Measurements from ENCODE around the gene PIAS2.
"Not testable (repeated sequence)": the region's sequence is repeated elsewhere in the genome, so short reads cannot be mapped to it uniquely, and the experiment has no call there.

PIAS2 gene, protein sequence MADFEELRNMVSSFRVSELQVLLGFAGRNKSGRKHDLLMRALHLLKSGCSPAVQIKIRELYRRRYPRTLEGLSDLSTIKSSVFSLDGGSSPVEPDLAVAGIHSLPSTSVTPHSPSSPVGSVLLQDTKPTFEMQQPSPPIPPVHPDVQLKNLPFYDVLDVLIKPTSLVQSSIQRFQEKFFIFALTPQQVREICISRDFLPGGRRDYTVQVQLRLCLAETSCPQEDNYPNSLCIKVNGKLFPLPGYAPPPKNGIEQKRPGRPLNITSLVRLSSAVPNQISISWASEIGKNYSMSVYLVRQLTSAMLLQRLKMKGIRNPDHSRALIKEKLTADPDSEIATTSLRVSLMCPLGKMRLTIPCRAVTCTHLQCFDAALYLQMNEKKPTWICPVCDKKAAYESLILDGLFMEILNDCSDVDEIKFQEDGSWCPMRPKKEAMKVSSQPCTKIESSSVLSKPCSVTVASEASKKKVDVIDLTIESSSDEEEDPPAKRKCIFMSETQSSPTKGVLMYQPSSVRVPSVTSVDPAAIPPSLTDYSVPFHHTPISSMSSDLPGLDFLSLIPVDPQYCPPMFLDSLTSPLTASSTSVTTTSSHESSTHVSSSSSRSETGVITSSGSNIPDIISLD

DNA sequence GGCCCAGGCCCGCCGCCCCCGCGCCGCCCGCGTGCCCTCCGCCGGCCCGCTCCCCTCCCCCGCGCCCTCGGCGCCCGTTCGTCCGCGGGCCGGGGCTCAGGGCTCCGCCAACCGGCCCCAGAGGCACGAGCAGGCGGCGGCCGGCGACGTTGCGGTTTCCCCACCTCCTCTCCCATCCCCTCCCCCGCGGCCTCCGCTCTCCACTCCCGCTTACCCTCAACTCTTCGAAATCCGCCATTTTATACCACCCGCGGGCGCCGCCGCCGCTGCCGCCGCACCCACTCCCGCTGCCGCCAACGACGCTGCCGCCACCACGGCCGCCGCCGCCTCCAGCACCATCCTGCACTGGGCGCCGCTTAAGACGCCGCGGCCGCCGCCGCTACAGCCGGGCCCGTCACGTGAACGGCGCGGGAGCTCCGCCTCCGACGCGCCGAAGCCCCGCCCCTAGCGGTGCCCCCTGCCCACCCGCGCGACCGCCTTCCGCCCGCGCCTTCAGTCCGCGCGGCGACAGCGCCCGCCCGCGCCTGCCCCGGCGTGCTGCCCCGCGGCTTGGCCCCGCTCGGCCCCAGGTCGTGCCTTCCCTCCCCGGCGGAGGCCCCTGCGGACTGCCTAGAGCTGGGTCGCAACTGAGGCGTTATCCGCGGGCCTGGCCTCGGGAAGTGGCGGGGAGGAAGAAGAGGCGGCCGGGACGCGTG, at the start of gene PIAS2, which contains the start of gene KATNAL2:
Gene PIAS2 (minus strand): TSS at position 400 of the 695 bp plus-strand sequence. CDS start 162 bp downstream, at position 238.
Gene KATNAL2 (plus strand): TSS at position 495 of the 695 bp plus-strand sequence. CDS start 29,271 bp downstream, outside the sequence.
- peak; percentile 52 to 55 for DNase-seq (ENCODE audit: low read depth in 2 of 2)

- not testable (repeated sequence) for DNase-seq (ENCODE audit: low read depth in 2 of 2)
Measured at GRCh38 chr18:46966266-46966665, 49.0 kb upstream of the PIAS2 start.

- DNase-seq (ENCODE audit: low read depth in 2 of 2) = not testable (repeated sequence)
Measured at GRCh38 chr18:46964579-46965293, 47.4 kb upstream of the PIAS2 start.

DNA sequence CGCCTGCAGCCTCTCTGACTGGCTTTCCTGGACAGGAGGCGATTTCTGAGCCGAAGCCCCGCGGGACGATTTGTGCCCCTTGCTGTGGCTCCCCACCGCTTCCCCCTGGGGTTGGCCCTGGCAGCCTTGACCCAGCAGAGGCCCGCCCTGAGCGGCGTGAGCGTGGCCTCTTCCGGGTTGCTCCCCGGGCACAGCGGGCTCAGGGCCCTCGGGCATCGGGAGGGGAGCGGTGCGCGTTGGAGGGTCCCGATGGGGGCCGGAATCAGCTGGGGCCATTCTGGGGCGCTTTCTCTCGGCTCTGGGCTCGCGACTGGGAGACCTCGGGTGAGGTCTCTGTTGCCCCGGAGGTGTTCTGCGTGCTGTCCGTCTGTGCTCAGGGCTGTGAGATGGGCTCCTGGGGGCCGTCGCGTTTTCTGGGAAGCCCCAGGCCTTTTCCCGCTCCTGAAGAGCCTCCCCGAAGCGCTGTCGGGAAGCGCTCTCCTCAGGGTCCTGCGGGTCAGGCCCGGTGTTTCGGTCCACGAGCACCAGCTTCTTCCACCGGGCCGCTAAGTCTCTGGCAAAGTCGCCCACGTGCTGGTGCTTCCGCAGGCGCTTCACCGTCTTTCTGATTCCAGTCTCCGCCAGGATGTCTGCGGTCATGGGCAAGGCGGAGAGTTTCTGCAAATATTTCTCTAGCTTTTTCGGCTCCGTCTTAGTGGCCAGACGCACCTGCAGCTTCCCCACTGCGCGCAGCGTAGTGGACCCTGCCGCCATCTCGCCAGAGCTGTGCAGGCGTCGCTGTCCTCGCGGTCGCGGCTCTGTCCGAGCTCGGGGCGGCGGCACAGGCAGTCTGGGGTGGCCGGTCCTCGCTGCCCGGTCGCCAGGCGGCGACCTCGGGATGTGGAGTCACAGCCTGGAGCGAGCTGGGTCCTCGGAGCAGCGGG, 46.6 kb upstream of the PIAS2 start:
- DNase-seq (ENCODE audit: low read depth in 2 of 2) = not testable (repeated sequence)

- DNase-seq (ENCODE audit: low read depth in 2 of 2) = no peak
Measured at GRCh38 chr18:46958209-46958608, 40.9 kb upstream of the PIAS2 start.

DNA sequence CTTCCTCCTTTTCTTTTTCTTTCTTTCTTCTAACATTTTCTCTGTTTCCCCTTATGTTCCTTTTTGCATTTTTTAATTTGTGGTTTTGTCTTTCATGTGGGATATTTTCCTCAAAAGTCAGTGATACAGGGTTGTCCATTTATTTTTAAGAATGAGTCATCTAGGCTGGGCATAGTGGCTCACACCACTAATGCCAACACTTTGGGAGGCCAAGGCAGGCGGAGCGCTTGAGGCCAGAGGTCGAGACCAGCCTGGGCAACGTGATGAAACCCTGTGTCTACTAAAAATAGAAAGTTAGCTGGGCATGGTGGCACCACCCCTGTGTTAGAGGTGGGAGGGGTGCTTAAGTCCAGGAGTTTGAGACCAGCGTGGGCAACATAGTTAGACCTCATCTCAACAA, 35.9 kb upstream of the PIAS2 start:
- no peak for DNase-seq (ENCODE audit: low read depth in 2 of 2)

DNA sequence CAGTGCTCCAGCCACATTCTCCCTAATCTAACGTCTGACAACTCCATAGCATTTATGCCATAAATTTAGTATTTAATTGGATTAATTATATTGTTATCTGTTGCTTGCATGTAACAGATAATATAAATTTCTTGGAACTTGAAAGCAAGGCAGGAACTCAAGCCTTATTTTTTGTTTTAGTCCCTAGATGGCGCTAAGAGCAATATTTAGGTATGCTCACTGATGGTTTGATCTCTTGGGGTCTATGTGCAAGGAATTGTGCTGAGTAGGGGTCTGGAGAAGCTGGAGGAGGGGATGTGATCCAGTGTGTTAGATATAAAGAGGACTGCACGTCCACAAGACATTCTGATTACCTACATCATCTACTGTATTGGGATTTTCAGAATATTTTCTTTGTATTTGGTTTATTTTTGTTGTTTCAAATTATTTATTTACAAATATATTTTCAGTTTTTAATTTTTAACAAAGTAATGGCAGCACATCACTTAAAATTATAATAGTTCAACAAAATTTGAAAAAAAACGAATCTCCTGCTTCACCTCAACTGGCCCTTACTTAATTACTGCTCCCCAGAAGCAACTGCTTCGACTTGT, 32.9 kb upstream of the PIAS2 start:
- DNase-seq (ENCODE audit: low read depth in 2 of 2) = no peak

GRCh38 chr18:46946656-46947282, 29.5 kb upstream of the PIAS2 start:
- DNase-seq (ENCODE audit: low read depth in 2 of 2) = no peak

DNA sequence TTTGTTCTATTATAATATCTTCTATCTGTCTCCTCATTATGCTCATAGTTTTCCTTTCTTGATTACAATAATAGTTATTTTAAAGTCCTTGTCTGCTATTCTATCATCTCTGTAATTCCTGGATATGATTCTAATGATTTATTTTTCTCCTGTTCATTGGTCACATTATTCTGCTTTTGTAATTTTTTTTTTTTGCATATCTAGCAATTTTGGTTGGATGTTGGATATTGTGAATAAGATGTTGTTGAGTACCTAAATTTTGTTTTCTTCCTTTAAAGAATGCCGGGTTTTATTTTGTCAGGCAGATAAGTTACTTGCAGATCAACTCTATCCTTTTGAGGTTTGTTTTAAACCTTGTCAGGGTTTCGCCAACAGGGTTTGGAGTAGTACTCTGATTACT, 25.3 kb upstream of the PIAS2 start:
- no peak for DNase-seq (ENCODE audit: low read depth in 2 of 2)

- DNase-seq (ENCODE audit: low read depth in 2 of 2) = no peak
Measured at GRCh38 chr18:46939998-46940571, 22.8 kb upstream of the PIAS2 start.

GRCh38 chr18:46939337-46939963, 22.1 kb upstream of the PIAS2 start:
- DNase-seq (ENCODE audit: low read depth in 2 of 2) = no peak

DNA sequence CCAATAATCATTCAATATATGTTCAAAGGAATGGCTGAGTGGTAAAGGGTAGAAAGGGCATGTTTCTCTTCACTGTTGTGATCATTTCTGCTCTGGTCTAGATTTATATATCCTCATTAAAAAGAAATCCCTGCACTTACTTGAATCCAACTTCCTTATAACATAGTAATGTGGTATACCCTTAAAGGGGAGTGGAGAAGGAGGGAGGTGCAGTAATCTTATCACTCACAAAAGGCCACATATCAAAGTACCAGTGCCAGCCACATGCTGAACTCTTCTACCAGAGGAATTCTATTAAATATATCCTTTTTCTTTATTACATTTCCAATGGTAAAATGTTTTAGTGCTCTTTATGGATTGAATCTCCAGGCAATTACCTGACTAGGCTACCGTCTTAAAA, 3.3 kb upstream of the PIAS2 start:
- no peak for DNase-seq (ENCODE audit: low read depth in 2 of 2)

DNA sequence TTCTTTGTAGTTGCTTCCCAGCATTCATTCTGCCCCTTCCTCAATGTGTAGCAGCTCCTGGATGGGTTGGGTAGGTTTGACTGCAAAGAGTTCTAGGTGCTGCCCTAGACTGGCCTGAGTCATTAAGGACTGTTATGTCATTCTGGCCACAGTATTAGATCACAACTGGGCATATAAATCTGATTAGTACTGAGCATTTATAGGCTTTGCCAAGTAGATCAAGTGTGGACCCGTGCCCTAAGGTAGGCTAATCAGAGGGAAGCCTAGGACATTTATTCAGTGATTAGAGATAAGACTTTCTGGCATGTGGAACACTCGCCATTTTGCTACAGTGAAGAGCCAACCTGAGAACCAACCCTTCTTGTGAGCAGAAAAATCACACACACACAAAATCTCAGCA, 2.8 kb upstream of the PIAS2 start:
- no peak for DNase-seq (ENCODE audit: low read depth in 2 of 2)

GRCh38 chr18:46917803-46918600, 695 bp upstream of the PIAS2 start:
- DNase-seq (ENCODE audit: low read depth in 2 of 2) = no peak

- DNase-seq (ENCODE audit: low read depth in 2 of 2) = no peak
Measured at GRCh38 chr18:46916551-46917107, 678 bp downstream of the PIAS2 start.

DNA sequence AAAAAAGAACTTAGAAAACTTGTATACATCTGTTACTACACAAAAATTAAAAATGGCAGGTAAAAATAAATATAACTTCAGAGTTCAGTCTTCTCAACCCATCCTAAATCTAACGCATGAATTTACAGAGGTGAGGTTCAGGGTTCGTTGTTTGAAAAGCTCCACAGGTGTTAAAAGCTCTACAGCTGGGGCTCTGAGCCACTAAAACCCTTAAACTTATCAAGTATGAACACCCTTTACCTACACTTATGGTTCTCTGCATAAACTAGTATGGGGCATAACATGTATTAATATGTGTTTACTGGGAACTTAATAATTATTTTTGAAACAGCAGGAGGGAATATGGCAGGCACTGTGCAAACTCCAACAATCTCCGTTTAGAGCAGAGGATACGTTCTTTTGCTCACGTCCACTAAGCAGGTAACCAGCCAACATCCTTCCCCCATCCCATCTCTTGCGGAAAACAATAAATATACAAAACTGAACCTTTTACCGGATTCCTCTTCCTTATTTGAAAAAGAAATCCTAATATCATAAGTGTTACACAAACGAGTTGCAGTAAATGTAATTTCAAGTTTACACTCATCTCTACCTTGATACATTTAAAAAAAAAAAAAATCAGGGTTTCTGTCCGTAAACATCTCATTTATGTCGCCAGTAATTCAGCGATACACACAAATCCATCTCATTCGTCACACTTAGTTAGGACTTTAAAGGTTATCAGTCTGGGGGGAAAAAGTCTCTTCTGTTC, 1.3 kb downstream of the PIAS2 start:
- no peak for DNase-seq (ENCODE audit: low read depth in 2 of 2)

DNA sequence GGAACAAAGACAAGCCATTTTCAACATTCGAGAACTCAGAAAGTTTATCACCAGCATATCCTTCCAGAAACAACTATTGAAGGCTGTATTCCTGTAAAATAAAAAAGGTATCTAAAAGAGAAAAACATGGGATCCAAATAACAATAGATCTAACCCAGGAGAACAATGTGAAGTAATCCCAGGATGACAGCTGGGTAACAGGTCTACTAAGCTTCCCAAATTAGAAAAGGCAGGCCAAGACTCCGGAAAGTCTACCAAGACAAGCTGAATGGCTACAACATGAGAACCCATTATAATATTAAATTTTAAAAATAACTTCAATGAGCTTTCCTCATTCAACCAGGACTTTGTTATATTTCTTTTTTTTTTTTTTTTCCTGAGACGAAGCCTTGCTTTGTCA, 6.5 kb downstream of the PIAS2 start:
- no peak for DNase-seq (ENCODE audit: low read depth in 2 of 2)
